ENCODE measurements around the gene KIF21B.

KIF21B gene

DNA sequence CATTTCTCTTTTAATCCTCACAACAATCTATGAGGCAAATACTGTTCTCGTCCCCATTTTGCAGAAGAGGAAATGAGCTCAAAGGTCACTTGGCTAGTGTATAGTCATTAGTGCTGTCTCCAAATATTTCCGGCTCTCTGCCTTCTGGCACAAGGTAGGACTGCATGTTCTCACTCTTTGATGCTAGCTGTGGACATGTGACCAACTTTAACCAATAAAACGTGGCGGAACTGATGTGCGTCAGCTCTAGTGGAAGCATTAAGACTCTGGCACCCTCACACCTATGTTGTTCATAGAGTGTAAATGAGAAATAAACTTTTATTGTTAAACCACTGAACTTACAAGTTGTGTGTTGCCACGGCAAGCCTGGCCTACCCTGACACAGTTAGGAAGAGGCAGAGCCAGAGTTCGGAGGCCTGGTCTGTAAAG, 5.0 kb upstream of the KIF21B start:
- H3K9me3 Mint-ChIP-seq, result no peaks in the 10 kb centered on the region
- no peak overlapping the region for H3K4me3 Mint-ChIP-seq
- peaks cover 45% of the 10 kb centered on the region for H3K4me1 Mint-ChIP-seq
- H3K27ac Mint-ChIP-seq, result no peak overlapping the region
- no peak for DNase-seq (ENCODE audit: low spot score in 2 of 2)
- no peak for ATAC-seq
- no peaks in the 10 kb centered on the region for H3K36me3 Mint-ChIP-seq

DNA sequence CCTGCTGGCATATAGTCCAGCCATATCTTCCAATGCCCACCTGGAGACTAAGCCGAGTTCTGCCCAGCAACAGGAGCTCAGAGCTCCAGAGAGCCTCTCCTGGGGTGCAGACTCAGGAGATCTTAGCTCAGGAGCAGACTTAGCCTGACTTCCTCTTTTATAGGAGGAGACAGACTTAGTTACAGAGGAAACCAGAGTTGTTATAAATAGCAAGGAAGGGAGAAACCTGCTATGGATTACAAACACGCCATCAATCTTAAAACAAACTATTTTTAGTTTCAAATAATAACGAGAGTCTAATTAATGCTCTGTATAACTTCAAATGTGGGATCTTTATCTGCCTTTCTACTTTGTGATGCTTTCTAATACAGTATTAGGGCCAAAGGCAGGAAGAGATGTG, 3.3 kb upstream of the KIF21B start:
- H3K36me3 Mint-ChIP-seq, result no peaks in the 10 kb centered on the region
- no peak overlapping the region for H3K27ac Mint-ChIP-seq
- no peaks in the 10 kb centered on the region for H3K9me3 Mint-ChIP-seq
- DNase-seq (ENCODE audit: low spot score in 2 of 2) (no peak), ATAC-seq (no peak)
- peak overlapping the region; percentile 99 for H3K4me3 Mint-ChIP-seq
- H3K4me1 Mint-ChIP-seq, result peaks cover 55% of the 10 kb centered on the region

DNA sequence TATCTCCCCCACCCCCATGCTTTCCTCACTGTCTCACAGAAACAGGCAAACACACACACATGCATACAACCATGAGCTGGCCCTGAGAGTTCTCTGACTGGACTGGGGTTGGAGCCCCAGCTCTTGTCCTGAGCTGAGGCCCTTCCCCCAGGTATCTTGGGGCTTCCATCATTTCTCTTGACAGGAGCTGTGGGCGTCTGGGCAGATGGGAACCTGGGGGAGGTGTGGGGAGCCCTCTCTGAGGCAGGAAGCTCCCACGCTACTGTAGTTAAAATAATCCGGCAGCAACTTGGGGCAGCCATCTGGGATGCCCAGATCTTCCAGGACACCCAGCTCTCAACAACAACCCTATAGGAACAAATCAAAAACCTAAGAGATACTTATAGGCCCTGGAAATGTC, 2.7 kb upstream of the KIF21B start:
- Mint-ChIP-seq H3K27ac (peak overlapping the region; percentile 74), H3K4me3 (peak overlapping the region; percentile 99), H3K36me3 (no peaks in the 10 kb centered on the region), H3K9me3 (no peaks in the 10 kb centered on the region), H3K4me1 (peaks cover 61% of the 10 kb centered on the region)
- DNase-seq (ENCODE audit: low spot score in 2 of 2), result no peak
- no peak for ATAC-seq

DNA sequence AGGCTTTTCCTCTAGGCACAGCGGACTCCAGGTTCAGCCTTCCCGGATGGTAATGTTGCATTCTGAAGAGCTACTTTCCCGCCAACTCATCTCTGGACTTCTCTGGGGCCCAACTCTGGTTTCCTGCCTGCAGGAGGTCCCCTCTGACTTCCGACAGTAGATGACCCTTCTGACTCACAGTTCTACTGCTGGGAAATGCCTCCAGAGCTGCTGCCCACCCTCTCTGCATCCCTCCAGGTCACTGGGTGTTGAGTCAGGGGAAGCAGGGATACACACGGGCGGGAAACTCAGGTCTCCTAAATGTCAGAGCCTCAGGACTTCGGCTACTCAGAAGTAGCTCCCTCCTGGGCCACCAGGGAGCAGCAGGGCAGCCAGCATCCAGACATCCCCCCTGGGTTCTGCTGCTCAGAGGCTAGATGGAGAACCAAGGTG, 2.1 kb upstream of the KIF21B start:
- Mint-ChIP-seq H3K4me3 (peak overlapping the region; percentile 99), H3K36me3 (peaks cover 4% of the 10 kb centered on the region), H3K4me1 (peaks cover 68% of the 10 kb centered on the region), H3K9me3 (no peaks in the 10 kb centered on the region), H3K27ac (peak overlapping the region; percentile 74)
- DNase-seq (ENCODE audit: low spot score in 2 of 2) (peak in 1 of 2 donors; percentile 75), ATAC-seq (peak; percentile 27)

DNA sequence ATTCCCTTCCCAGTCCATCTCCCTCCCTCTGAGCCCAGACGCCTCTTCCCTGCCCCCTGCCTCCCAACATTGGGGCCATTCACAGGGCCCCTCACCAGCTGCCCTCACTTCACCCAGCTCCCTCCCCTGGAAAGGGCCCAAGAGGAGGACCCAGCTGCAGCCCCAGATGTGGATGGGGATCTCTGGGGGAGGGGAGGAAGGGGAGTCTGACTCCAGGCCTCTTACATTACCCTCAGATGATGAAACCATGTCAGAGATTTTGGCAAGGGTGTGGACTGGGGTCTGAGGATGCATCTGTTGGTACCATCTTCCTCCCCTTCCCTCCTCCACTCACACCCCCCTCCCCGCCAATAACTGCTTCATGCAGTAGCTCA, 1.1 kb upstream of the KIF21B start:
- ATAC-seq (no peak), DNase-seq (ENCODE audit: low spot score in 2 of 2) (no peak)
- Mint-ChIP-seq H3K36me3 (peaks cover 13% of the 10 kb centered on the region), H3K4me1 (peaks cover 78% of the 10 kb centered on the region), H3K27ac (no peak overlapping the region), H3K9me3 (no peaks in the 10 kb centered on the region), H3K4me3 (peak overlapping the region; percentile 99)

DNA sequence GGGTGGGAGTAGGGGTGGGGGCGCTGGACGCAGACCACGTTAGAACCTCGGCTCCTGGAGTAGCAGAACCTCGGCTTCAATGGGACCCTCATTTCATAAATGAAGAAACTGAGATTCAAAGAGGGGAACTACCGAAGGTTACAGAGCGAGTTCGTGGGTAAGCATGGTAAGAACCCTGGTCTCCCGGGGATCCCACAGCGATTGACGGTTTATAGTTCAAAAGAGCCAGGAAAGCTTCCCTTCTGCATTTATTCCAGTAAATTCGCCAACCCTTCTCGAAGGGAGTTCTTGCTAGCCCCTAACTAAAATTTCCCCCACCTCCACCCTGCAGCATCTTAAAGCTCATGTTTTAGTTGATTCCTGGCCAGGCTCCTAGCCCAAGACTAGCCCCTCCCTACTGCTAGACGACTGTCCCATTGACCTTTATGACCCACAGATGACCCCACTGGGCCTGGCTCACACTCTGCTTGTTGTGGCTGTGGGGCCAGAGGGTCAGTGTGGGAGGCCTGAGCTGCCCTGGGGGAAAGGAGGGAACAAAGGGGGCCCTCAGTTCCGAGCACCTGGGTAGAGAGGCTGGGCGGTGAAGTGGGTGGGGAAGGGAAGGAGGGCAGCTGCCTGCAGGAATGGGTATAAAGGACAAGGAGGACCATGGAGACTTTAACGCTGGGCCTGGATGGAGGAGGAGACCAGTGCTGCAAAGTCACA, 558 bp upstream of the KIF21B start:
- Mint-ChIP-seq H3K27ac (no peak overlapping the region), H3K4me1 (peaks cover 83% of the 10 kb centered on the region), H3K9me3 (no peaks in the 10 kb centered on the region), H3K4me3 (peak overlapping the region; percentile 99), H3K36me3 (peaks cover 19% of the 10 kb centered on the region)
- ATAC-seq (no peak), DNase-seq (ENCODE audit: low spot score in 2 of 2) (peak in 1 of 2 donors; percentile 60)

DNA sequence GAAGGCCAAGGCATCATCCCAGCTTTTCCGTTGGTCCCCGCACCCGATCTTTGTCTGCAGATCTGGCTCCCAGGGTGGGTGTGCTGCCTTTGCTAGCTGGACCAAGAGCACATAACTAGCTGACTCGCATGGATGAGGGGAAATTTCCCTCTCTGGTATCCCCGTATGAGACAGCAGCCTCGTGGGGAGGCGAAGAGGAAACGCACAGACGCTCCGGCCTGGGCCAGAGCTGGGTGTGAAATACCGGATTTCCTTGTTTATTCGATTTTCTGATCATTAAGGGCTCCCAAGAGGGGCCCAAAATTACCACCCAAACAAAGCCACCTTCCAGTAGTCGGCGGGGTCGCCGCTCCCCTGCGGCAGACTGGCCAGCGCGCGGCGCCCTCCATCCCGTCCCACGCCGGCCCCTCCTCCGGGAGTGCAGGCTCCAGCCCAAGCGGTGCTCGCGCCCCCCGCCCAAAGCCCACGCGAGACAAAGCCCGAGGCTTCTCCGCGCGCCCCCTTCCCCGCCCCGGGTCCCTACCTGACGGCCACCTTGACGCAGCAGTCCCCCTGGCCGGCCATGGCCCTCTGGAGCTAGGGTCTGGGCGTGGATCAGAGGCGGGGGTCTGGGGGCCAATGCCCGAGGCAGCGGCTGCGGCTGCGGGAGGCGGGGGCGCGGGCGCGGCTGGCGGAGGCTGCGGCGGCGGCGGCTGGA, 546 bp downstream of the KIF21B start:
- Mint-ChIP-seq H3K27ac (no peak overlapping the region), H3K4me3 (peak overlapping the region; percentile 99), H3K4me1 (peaks cover 89% of the 10 kb centered on the region), H3K36me3 (peaks cover 21% of the 10 kb centered on the region), H3K9me3 (no peaks in the 10 kb centered on the region)
- DNase-seq (ENCODE audit: low spot score in 2 of 2) (peak in 1 of 2 donors; percentile 70), ATAC-seq (peak; percentile 9)

DNA sequence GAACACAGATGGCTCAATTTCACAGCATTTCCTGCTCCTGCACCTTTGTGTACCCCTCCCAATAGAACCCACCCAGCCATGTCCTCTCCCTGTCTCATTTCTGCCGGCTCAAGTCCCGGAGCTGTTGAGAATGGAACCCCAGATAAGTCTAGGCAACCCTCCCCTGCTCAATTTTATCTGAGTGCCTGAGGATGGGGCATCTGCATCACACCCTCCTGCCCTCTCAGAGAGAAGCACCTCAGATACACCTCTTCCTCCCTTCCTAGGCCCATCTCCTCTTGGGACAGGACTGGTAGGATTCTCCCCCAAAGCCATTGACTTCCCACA, 1.1 kb downstream of the KIF21B start:
- no peaks in the 10 kb centered on the region for H3K9me3 Mint-ChIP-seq

DNA sequence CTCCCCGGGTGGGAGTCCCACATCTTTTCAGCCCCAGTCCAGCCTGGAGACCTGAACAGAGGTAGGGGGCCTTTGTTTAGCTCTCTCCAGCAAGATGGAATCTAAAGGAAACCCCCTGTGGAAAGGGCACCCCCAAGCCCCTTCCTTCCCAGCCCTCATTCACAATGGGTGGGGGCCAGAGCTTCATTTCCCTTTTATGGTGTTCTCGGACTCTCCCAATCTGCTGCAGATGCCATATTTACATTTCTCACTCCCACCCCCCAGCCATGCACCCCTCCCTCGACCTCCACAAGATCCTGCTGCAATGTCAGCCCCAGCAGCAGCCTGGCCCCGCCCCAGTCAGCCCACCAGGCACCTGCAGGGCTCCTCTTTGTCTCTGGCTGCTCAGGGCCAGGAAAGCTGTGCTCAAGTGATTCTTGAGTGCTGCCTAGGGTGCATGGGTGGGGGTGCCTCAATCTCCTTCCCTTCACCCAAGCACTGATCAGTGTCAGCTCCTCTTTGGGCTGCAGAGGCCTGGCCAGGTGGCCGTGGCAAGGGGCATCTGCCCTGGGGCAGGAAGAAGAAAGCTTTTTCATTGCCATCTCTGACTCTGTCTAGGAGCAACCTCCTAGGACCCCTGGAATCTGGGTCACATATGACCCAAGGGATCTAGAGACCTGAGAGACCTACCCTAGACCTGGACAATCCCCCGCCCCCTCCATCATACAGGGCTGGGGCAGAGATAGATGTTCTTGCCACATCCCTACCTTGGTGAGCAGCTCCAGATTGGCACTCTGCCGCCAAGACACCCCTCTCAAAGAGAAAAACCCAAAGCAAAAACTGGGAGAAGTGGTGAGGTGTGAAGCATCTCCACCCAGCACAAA, 1.7 kb downstream of the KIF21B start:
- DNase-seq (ENCODE audit: low spot score in 2 of 2), result no peak
- Mint-ChIP-seq H3K4me3 (peak overlapping the region; percentile 99), H3K4me1 (peaks cover 89% of the 10 kb centered on the region), H3K36me3 (peaks cover 25% of the 10 kb centered on the region), H3K27ac (no peak overlapping the region), H3K9me3 (no peaks in the 10 kb centered on the region)
- ATAC-seq, result no peak

More for the DNA sequence above, 1.1 kb downstream of the KIF21B start:
- peak in 1 of 2 donors; percentile 61 for DNase-seq (ENCODE audit: low spot score in 2 of 2)
- peaks cover 89% of the 10 kb centered on the region for H3K4me1 Mint-ChIP-seq
- H3K27ac Mint-ChIP-seq, result no peak overlapping the region
- H3K36me3 Mint-ChIP-seq, result peaks cover 21% of the 10 kb centered on the region
- H3K4me3 Mint-ChIP-seq, result peak overlapping the region; percentile 99
- ATAC-seq, result no peak

DNA sequence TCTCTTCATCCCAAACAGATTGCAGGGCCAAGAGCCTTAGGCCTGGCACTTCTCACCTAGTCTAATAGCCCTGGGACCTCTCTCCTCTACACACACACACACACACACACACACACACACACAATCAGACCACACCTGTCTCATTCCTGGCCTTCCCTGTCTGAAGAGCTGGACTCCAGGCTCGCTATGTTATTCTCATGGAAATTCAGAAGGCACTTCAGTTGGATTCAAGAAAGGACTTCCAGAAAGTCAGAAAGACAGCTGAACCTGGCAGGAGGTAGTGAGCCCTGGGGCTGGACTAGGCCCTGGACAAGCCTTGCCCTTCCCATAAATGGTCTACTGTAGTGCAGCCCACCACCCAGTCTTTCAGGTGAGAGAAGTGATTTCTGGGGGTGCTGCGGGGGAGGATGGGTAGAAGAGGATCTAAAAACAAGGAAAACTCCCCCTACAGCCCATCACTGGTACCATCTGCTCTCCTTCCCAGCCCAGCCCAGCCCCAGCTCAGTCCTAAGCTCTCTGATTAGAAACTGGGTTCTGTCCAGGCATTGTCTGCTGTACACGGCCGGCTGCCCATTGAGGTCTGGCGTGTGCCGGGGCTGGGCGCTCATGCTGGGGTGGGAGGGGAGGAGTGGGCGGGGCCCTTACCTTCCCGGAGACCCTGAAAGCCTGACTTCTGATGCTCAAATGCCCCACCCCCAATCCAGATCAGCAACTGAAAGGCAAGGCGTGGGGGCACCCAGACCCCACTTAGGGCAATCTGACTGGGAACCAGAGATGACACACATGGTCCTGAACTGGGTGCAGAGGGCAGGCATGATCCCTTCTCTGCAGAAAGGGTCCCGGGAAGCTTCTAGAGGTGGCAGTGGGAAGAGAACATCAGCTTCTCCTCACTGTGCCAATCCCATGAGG, 2.5 kb downstream of the KIF21B start:
- peak overlapping the region; percentile 99 for H3K4me3 Mint-ChIP-seq
- H3K4me1 Mint-ChIP-seq, result peaks cover 89% of the 10 kb centered on the region
- H3K9me3 Mint-ChIP-seq, result no peaks in the 10 kb centered on the region
- ATAC-seq, result no peak
- peak in 1 of 2 donors; percentile 65 for DNase-seq (ENCODE audit: low spot score in 2 of 2)
- H3K27ac Mint-ChIP-seq, result no peak overlapping the region
- H3K36me3 Mint-ChIP-seq, result peaks cover 34% of the 10 kb centered on the region

DNA sequence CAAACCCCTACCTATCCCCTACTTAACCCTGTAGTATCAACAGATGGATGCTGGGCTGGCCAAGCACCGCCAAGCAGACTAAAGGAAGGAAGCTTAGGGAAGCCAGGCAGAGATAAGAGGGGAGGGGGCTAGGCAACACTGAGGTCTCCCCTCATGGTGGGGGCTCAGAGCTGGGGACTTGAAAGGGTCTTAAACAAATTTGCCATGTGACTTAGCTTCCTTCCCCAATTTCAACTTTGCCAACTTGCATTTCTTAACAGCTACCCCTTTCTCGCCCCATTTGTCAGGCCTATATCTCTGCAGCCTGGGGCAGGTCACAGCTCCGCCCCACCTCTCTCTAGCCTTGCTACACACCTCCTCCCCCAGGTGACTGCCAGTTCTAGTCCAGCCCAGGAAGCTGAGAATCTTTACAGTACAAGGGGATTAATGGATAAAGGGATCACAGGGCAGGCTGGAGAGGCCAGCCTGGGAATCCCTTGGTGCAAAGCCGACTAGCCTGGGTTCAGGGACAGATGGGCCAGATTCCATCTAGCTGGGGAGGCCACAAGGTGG, 3.4 kb downstream of the KIF21B start:
- Mint-ChIP-seq H3K4me1 (peaks cover 89% of the 10 kb centered on the region), H3K36me3 (peaks cover 35% of the 10 kb centered on the region), H3K9me3 (no peaks in the 10 kb centered on the region), H3K27ac (no peak overlapping the region), H3K4me3 (peak overlapping the region; percentile 99)
- peak in 1 of 2 donors; percentile 61 for DNase-seq (ENCODE audit: low spot score in 2 of 2)
- ATAC-seq, result no peak

DNA sequence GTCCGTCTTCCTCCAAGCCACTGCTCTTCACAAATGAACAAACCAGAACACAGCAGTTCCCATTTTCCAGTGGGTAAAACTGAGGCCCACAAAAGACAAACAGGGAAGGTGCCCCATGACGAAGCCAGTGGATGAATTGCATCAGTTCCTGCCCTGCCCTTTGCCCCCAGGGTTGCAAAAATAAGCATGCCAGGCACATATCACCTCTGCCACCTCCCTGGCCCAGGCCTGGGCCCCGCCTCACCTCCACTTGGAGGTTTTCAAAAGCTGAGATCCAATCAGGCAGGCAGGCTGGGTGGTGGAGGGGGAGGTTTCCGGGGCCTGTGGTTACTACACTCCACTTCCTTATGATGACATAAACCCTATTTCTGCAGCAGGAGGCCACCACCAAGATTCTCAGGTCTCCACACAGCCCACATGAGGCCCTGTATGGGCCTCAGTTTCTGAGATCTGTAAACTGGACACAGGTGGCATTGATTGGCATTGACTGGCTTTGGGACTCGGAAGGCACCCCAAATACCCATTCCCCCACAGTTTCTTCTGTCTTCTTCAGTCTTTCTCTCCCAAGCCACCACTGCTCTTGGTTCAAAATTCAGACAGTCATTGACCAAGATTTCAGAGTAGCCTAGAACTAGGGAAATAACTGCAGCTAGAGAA, 4.1 kb downstream of the KIF21B start:
- Mint-ChIP-seq H3K4me3 (peak overlapping the region; percentile 99), H3K9me3 (no peaks in the 10 kb centered on the region), H3K27ac (no peak overlapping the region), H3K4me1 (peaks cover 89% of the 10 kb centered on the region), H3K36me3 (peaks cover 35% of the 10 kb centered on the region)
- DNase-seq (ENCODE audit: low spot score in 2 of 2) (peak; percentile 58 to 92), ATAC-seq (peak; percentile 85)

DNA sequence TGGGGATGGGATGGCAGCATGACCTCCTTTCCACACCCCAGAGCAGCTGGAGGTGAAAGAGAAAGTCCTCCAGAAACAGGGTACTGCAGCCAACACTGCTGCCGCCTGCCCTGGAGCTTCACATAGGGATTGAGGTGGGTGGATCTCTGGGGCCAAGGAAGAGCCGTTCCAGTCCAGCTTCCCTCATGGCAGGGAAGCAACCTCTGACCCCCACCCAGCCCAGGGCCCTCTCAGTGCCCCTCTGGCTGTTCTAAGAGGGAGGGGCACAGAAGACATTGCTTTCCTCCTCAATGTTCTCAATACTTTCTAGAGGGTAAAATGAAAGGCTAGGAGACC, 5.7 kb downstream of the KIF21B start:
- DNase-seq (ENCODE audit: low spot score in 2 of 2) (no peak), ATAC-seq (no peak)
- Mint-ChIP-seq H3K27ac (no peak overlapping the region), H3K36me3 (peaks cover 38% of the 10 kb centered on the region), H3K4me3 (peak overlapping the region; percentile 99), H3K4me1 (peaks cover 98% of the 10 kb centered on the region), H3K9me3 (no peaks in the 10 kb centered on the region)
